Upper lobe of right lung (tissue), 1 donor: Measurements from ENCODE around the gene WWOX. TPM values are rescaled to one million over a fixed set of nuclear protein-coding genes. Genes with fewer than 3 reads are reported as not detected.
"Not testable (repeated sequence)": the region's sequence is repeated elsewhere in the genome, so short reads cannot be mapped to it uniquely, and the experiment has no call there.

Experiments
- ATAC-seq: fragments of 200-7000 bp; cut with Tn5 transposase; one replicate; pipeline ENCODE4 v1.9.1; 2020; ENCODE audit warnings: mild to moderate bottlenecking, moderate library complexity
- DNase-seq: peaks from one replicate; pipeline ENCODE4 v3.0.0-alpha.2; 2020
- H3K27ac ChIP-seq: fragments of 200-600 bp; one replicate; pipeline ENCODE4 v1.8.0; 2022
- H3K27me3 ChIP-seq: fragments of 200-600 bp; one replicate; pipeline ENCODE4 v1.8.0; 2022; ENCODE audit warnings: mild to moderate bottlenecking
- H3K36me3 ChIP-seq: fragments of 200-600 bp; one replicate; pipeline ENCODE4 v1.8.0; 2022
- H3K4me1 ChIP-seq: fragments of 200-600 bp; one replicate; pipeline ENCODE4 v1.8.0; 2022
- H3K4me3 ChIP-seq: fragments of 200-600 bp; one replicate; pipeline ENCODE4 v1.8.0; 2022; ENCODE audit warnings: mild to moderate bottlenecking
- H3K9me3 ChIP-seq: fragments of 200-600 bp; one replicate; pipeline ENCODE4 v1.8.0; 2022
- CTCF ChIP-seq: fragments of 200-600 bp; IDR thresholded peaks from one replicate; pipeline ENCODE4 v1.8.0; 2022; ENCODE audit warnings: antibody characterized with exemption
- intact Hi-C: fragments of 100-400 bp; cut with DNase I; formaldehyde crosslinking; loops from one replicate; pipeline ENCODE4 v1.11.0; 2022
- long read RNA-seq: library from polyadenylated mRNA; unstranded; transcript quantifications from one replicate; pipeline ENCODE4 v2.0.0, GENCODE V29; 2021
- total RNA-seq: library from RNA; stranded (reverse); fragmentation: NEBNext Ultra II Directional; extraction: Animal tissue kit (Norgen Biotek cat#: 25700); gene quantifications from one replicate; pipeline ENCODE4 v1.2.1, GENCODE V29; 2021
- donor health status: DM: no; HTN: yes; CAD: no; lungs with severe emphysema.

WWOX gene
- 17.0 TPM for total RNA-seq
- long read RNA-seq, partial matches to known transcripts, result 1 of 12 reads
- long read RNA-seq, other reads (novel, unspliced or antisense), result 6 of 12 reads

GRCh38 chr16:78099271-78100111 lies at the start of gene WWOX:
TSS of gene WWOX (plus strand) at chr16:78099654.
- ATAC-seq, result peak; percentile 96
- TF ChIP-seq CTCF, result no peak
- intact Hi-C loops, result no loop called here

DNA sequence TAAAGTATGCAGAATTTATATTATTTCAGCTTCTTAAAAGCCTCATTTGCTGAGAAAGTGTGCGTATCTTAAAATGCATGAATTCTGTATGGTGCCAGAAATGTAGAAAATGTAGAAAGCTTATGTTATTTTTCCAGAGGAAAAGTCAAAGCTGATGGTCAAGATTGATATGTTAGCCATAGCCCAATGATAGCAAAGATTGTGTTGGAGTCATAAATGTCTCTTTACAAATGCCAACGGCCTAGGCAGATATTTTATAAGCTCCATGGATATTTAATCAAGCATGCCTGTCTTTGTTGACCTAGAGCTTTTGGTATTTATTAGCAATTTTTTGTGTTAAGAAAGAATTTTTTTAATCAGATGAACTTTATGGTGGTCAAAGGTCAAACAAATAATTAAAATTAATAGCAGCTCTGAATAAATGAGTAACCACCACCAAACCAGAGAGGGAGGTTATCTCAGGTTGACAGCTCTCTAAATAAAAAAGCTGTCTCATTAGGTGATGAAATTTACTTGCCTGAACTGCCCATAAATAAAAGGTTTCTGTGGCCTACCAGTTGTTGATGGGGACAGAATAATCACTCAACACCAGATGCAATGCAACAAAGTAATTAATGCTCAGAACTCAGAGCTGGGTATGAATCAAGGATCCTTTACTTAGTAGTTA lies 48.6 kb upstream of the WWOX start:
- Histone ChIP-seq H3K9me3 (no peaks in the 10 kb centered on the region), H3K4me3 (no peak overlapping the region), H3K36me3 (no peaks in the 10 kb centered on the region), H3K27ac (no peak overlapping the region), H3K4me1 (no peaks in the 10 kb centered on the region), H3K27me3 (peaks cover 22% of the 10 kb centered on the region)
- intact Hi-C loops, result no loop called here
- TF ChIP-seq CTCF, result no peak
- ATAC-seq, result no peak
- no peak for DNase-seq

More at GRCh38 chr16:78099271-78100111, at the start of gene WWOX:
- Histone ChIP-seq H3K9me3 (no peaks in the 10 kb centered on the region), H3K4me1 (peaks cover 12% of the 10 kb centered on the region), H3K27me3 (peaks cover under 1% of the 10 kb centered on the region), H3K4me3 (peak within 1 kb of the TSS; percentile 74), H3K27ac (peak within 1 kb of the TSS; percentile 85), H3K36me3 (no peaks in the 10 kb centered on the region)
- DNase-seq, result peak; percentile 98

DNA sequence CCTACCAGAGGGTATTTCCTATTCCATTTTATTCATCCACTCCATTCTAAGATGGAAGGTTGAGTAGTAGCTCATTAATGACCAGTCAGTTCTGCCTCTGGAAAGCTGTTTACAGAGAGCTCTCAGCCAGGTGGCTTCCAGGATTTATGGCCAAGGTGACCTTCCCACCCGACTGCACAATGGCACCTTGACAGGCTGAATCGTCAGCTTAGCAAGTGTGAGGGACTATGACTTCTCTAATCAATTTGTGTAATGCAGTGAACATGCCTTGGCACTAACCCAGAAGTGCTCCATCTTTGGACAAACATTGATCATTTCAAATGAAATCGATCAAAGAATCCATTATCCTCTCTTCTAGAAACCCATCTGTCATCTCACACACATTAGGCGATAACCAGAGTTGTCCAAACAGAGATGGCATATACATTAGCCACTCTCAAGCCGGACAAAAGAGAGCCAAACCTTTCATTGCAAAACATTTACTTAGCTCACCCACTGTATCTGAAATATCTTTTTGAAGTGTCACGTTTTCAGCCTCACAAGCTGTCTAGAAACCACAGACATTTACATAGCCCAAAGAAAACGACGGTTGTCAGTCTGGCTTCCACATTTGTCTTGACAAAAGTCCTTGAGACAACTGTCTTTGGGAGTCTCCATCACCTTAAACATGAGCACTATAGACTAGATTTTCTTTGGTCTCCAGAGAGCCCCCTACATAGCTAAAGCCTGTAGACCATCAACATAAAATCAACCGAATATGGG lies 41.5 kb upstream of the WWOX start:
- H3K4me1 ChIP-seq, result no peaks in the 10 kb centered on the region
- H3K27ac ChIP-seq, result no peak overlapping the region
- H3K27me3 ChIP-seq, result peaks cover 5% of the 10 kb centered on the region
- intact Hi-C loops, result no loop called here
- DNase-seq (no peak), ATAC-seq (no peak)
- TF ChIP-seq CTCF, result no peak
- H3K4me3 ChIP-seq, result no peak overlapping the region
- no peaks in the 10 kb centered on the region for H3K36me3 ChIP-seq
- H3K9me3 ChIP-seq, result no peaks in the 10 kb centered on the region

DNA sequence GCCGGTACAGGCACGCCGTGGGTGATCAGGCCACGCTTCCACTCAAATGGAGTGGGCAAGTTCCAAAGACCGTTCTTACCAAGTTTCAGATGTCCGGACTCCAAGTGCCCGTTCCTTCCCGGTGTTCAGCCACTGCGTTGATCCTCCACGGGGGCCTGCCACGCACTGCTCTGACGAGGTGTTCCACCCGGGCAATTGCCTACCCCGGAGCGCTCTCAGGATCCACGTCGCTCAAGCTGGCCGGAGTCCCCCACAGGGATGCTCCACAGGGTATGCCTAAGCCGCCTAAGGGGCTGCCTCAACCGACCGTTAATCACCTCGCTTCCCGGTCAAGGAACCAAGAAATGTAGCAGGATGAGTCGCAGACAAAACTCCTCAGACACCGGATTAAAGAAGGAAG lies 39.6 kb upstream of the WWOX start:
- H3K36me3 ChIP-seq, DNase-seq, intact Hi-C loops, H3K9me3 ChIP-seq, H3K4me1 ChIP-seq, H3K27ac ChIP-seq, H3K27me3 ChIP-seq, H3K4me3 ChIP-seq, ATAC-seq: not testable (repeated sequence)

- H3K9me3 ChIP-seq, result no peaks in the 10 kb centered on the region
- H3K4me3 ChIP-seq, result no peak overlapping the region
- no peak overlapping the region for H3K27ac ChIP-seq
- H3K36me3 ChIP-seq, result no peaks in the 10 kb centered on the region
- no peak for ATAC-seq
- no peaks in the 10 kb centered on the region for H3K27me3 ChIP-seq
- DNase-seq, result no peak
- H3K4me1 ChIP-seq, result no peaks in the 10 kb centered on the region
- intact Hi-C loops, result no loop called here
- no peak for TF ChIP-seq CTCF
Observed at GRCh38 chr16:78060295-78060694, 39.2 kb upstream of the WWOX start.

GRCh38 chr16:78060809-78061208 lies 38.6 kb upstream of the WWOX start:
- H3K4me3 ChIP-seq, result no peak overlapping the region
- no peak for DNase-seq
- H3K27ac ChIP-seq, result no peak overlapping the region
- no peaks in the 10 kb centered on the region for H3K4me1 ChIP-seq
- no peaks in the 10 kb centered on the region for H3K27me3 ChIP-seq
- intact Hi-C loops, result no loop called here
- no peaks in the 10 kb centered on the region for H3K9me3 ChIP-seq
- no peak for TF ChIP-seq CTCF
- no peak for ATAC-seq
- no peaks in the 10 kb centered on the region for H3K36me3 ChIP-seq
